ENCODE results near the gene MROH2A.

The MROH2A gene

GRCh38 chr2:233833345-233833744 is 55.2 kb downstream of the MROH2A start:
- ATAC-seq, result no peak
- TF ChIP-seq CSRNP3 (CRISPR knock-in tag; IDR thresholded peaks at IDR 0.05) (no peak), CSDC2 (CRISPR knock-in tag; IDR thresholded peaks at IDR 0.05) (no peak)

- TF ChIP-seq ZFP30 (CRISPR knock-in tag; IDR thresholded peaks at IDR 0.05) (no peak), ISL1 (CRISPR knock-in tag; IDR thresholded peaks at IDR 0.05) (no peak), ZC3H10 (CRISPR knock-in tag; IDR thresholded peaks at IDR 0.05) (no peak)
- ATAC-seq, result no peak
Measured at GRCh38 chr2:233835230-233836186, 57.4 kb downstream of the MROH2A start.

GRCh38 chr2:233836359-233836758 is 58.2 kb downstream of the MROH2A start:
- no peak for ATAC-seq

More at GRCh38 chr2:233836359-233836758, 58.2 kb downstream of the MROH2A start:
- TF ChIP-seq CSRNP3 (CRISPR knock-in tag; IDR thresholded peaks at IDR 0.05) (no peak), POU6F1 (CRISPR knock-in tag; IDR thresholded peaks at IDR 0.05; ENCODE audit: borderline replicate concordance, low read depth) (no peak), ZNF8 (CRISPR knock-in tag; IDR thresholded peaks at IDR 0.05) (no peak), ZFP30 (CRISPR knock-in tag; IDR thresholded peaks at IDR 0.05) (no peak), ISL1 (CRISPR knock-in tag; IDR thresholded peaks at IDR 0.05) (no peak), BACH2 (CRISPR knock-in tag; IDR thresholded peaks at IDR 0.05; ENCODE audit: borderline replicate concordance) (no peak), CREB5 (CRISPR knock-in tag; IDR thresholded peaks at IDR 0.05; ENCODE audit: low read depth) (no peak), TCF4 (CRISPR knock-in tag; IDR thresholded peaks at IDR 0.05; ENCODE audit: borderline replicate concordance) (no peak), PPARA (CRISPR knock-in tag; IDR thresholded peaks at IDR 0.05; ENCODE audit: borderline replicate concordance) (no peak), OSR1 (CRISPR knock-in tag; IDR thresholded peaks at IDR 0.05) (no peak), GLIS3 (CRISPR knock-in tag; IDR thresholded peaks at IDR 0.05) (no peak), ZNF70 (CRISPR knock-in tag; IDR thresholded peaks at IDR 0.05) (no peak), CSDC2 (CRISPR knock-in tag; IDR thresholded peaks at IDR 0.05) (no peak), ZC3H10 (CRISPR knock-in tag; IDR thresholded peaks at IDR 0.05) (no peak), ZFP3 (CRISPR knock-in tag; IDR thresholded peaks at IDR 0.05) (no peak), TSHZ2 (CRISPR knock-in tag; IDR thresholded peaks at IDR 0.05) (no peak), RARB (CRISPR knock-in tag; IDR thresholded peaks at IDR 0.05) (no peak), ZNF565 (CRISPR knock-in tag; conservative IDR thresholded peaks at IDR 0.05; ENCODE audit: low read depth) (no peak), ESRRG (CRISPR knock-in tag; IDR thresholded peaks at IDR 0.05) (no peak), SNAI2 (CRISPR knock-in tag; IDR thresholded peaks at IDR 0.05) (no peak)

All from SK-N-SH treated with all-trans-retinoic acid at 6 μM for 48 hours (cell line).